HCT116 (cell line): ENCODE data around the gene DNM1L. TPM values are rescaled to one million over a fixed set of nuclear protein-coding genes. Genes with fewer than 3 reads are reported as not detected.

ENCODE experiments used
- ATAC-seq: fragments of 200-7000 bp; cut with Tn5 transposase; 2 replicates; pipeline ENCODE4 v1.9.1; 2020; ENCODE audit warnings: mild to moderate bottlenecking, moderate library complexity
- BruUV-seq: library from RNA; stranded (reverse); fragments of 400-500 nt; replicated peaks from 2 replicates; lab custom pipeline; 2021; lab: Mats Ljungman, UMichigan
- CTCF ChIA-PET: fragments of 300-600 bp; sonication (Branson Sonifier 250); formaldehyde crosslinking; loops from one replicate; lab custom pipeline; 2021; ENCODE audit warnings: antibody characterized with exemption; lab: Charles Lee
- POLR2A ChIA-PET: fragments of 300-600, 350-600 bp; sonication (Branson Sonifier 250); formaldehyde crosslinking; loops from one replicate; lab custom pipeline; 2021; ENCODE audit warnings: antibody characterized with exemption; lab: Charles Lee
- RAD21 ChIA-PET, 2 experiments: fragments of 300-600 bp; sonication (Branson Sonifier 250); formaldehyde crosslinking; loops; one replicate each; lab custom pipeline; 2023; ENCODE audit warnings: low total read pairs in 2 of 2; ENCODE audit not compliant: uncharacterized antibody in 2 of 2, unreplicated experiment in 2 of 2, low non-redundant PET in 1 of 2; lab: Charles Lee
- DNase-seq: peaks from one replicate; pipeline ENCODE4 v3.0.0-alpha.2; 2010; ENCODE audit warnings: low read depth, low spot score
- H2AFZ ChIP-seq: fragments of 200-600 bp; shearing (Covaris generic), sonication (generic); 2 replicates; pipeline ENCODE4 v1.6.1; 2017; ENCODE audit warnings: low read depth, mixed run types, mixed read lengths, antibody characterized with exemption, low read length; ENCODE audit not compliant: poor library complexity, severe bottlenecking
- H3K27ac ChIP-seq: 2 replicates; pipeline ENCODE4 v1.5.1; 2012; ENCODE audit warnings: low read depth, low read length
- H3K27me3 ChIP-seq: fragments of 200-600 bp; sonication (generic); 2 replicates; pipeline ENCODE4 v1.6.1; 2016; ENCODE audit warnings: mixed run types, low read length, mixed read lengths; ENCODE audit not compliant: insufficient read depth
- H3K36me3 ChIP-seq, 2 experiments: fragments of 200-500 bp in 1 of 2; fragments of 200-600 bp in 1 of 2; sonication (Bioruptor generic) in 1 of 2; sonication (generic) in 1 of 2; 2 replicates each; pipeline versions ENCODE4 v1.5.1 to v1.6.1; 2014 to 2016; ENCODE audit warnings: low read length in 2 of 2, inconsistent platforms in 1 of 2, mixed read lengths in 1 of 2, mixed run types in 1 of 2; ENCODE audit not compliant: insufficient read depth in 2 of 2, control insufficient read depth in 1 of 2
- H3K4me1 ChIP-seq, 2 experiments: fragments of 200-600 bp in 1 of 2; sonication (generic) in 1 of 2; 2 replicates each; pipeline versions ENCODE4 v1.5.1 to v1.6.1; 2012 to 2017; ENCODE audit warnings: low read length in 2 of 2, inconsistent platforms in 1 of 2, mild to moderate bottlenecking in 1 of 2, mixed read lengths in 1 of 2, mixed run types in 1 of 2, moderate library complexity in 1 of 2; ENCODE audit not compliant: insufficient read depth in 2 of 2, control insufficient read depth in 1 of 2
- H3K4me2 ChIP-seq: fragments of 200-600 bp; sonication (generic); 2 replicates; pipeline ENCODE4 v1.6.1; 2017; ENCODE audit warnings: mixed run types, low read length, mixed read lengths
- H3K4me3 ChIP-seq, 2 experiments: fragments of 200-600 bp in 1 of 2; sonication (generic) in 1 of 2; replicated peaks in 1 of 2; 2 replicates each; pipeline ENCODE4 v1.5.1; 2011 to 2016; ENCODE audit warnings: low read length in 2 of 2, control low read depth in 1 of 2, low read depth in 1 of 2, mild to moderate bottlenecking in 1 of 2, mixed read lengths in 1 of 2, mixed run types in 1 of 2
- H3K79me2 ChIP-seq: fragments of 200-600 bp; sonication (generic); 2 replicates; pipeline ENCODE4 v1.6.1; 2017; ENCODE audit warnings: mild to moderate bottlenecking, mixed run types, low read length, moderate library complexity, mixed read lengths; ENCODE audit not compliant: insufficient read depth
- H3K9ac ChIP-seq: fragments of 200-600 bp; sonication (generic); 2 replicates; pipeline ENCODE4 v1.6.1; 2016; ENCODE audit warnings: low read length, mixed read lengths
- H3K9me2 ChIP-seq: fragments of 200-600 bp; sonication (generic), shearing (Covaris generic); 2 replicates; pipeline ENCODE4 v1.6.1; 2017; ENCODE audit warnings: mixed run types, mild to moderate bottlenecking, moderate library complexity; ENCODE audit not compliant: insufficient read depth
- H3K9me3 ChIP-seq, 2 experiments: fragments of 200-500 bp in 1 of 2; fragments of 200-600 bp in 1 of 2; sonication (Bioruptor generic) in 1 of 2; sonication (generic) in 1 of 2; 2 replicates each; pipeline ENCODE4 v1.6.1; 2014 to 2017; ENCODE audit warnings: low read length in 2 of 2, mixed read lengths in 2 of 2, inconsistent platforms in 1 of 2, low read depth in 1 of 2, mild to moderate bottlenecking in 1 of 2, mixed run types in 1 of 2, moderate library complexity in 1 of 2; ENCODE audit not compliant: control insufficient read depth in 1 of 2, insufficient read depth in 1 of 2
- H4K20me1 ChIP-seq: fragments of 200-600 bp; sonication (generic), shearing (Covaris generic); 2 replicates; pipeline ENCODE4 v1.6.1; 2017; ENCODE audit warnings: mixed run types, mild to moderate bottlenecking, moderate library complexity; ENCODE audit not compliant: insufficient read depth
- ELF1 ChIP-seq: IDR thresholded peaks from 2 replicates; pipeline ENCODE4 v1.6.1; 2012; ENCODE audit warnings: low read depth, borderline replicate concordance
- EZH2 ChIP-seq: fragments of 200-600 bp; sonication (generic); IDR thresholded peaks from 2 replicates; pipeline ENCODE4 v1.6.1; 2017; ENCODE audit warnings: antibody characterized with exemption, mixed run types
- JUND ChIP-seq: IDR thresholded peaks from 2 replicates; pipeline ENCODE4 v1.6.1; 2012
- POLR2AphosphoS5 ChIP-seq: IDR thresholded peaks from 2 replicates; pipeline ENCODE4 v1.6.1; 2011; ENCODE audit warnings: mild to moderate bottlenecking, low read depth, low read length, moderate library complexity
- RAD21 ChIP-seq: IDR thresholded peaks from 2 replicates; pipeline ENCODE4 v1.6.1; 2012; ENCODE audit warnings: low read depth, mild to moderate bottlenecking
- REST ChIP-seq: IDR thresholded peaks from 2 replicates; pipeline ENCODE4 v1.6.1; 2012; ENCODE audit warnings: low read depth
- SIN3A ChIP-seq: IDR thresholded peaks from 2 replicates; pipeline ENCODE4 v1.6.1; 2012; ENCODE audit warnings: low read depth
- TCF7L2 ChIP-seq: IDR thresholded peaks from 2 replicates; pipeline ENCODE4 v1.7.0; 2011; ENCODE audit warnings: borderline replicate concordance, inconsistent platforms; ENCODE audit not compliant: insufficient read depth, insufficient read length; ENCODE audit errors: extremely low read depth
- YY1 ChIP-seq: IDR thresholded peaks from 2 replicates; pipeline ENCODE4 v1.6.1; 2011; ENCODE audit warnings: low read length, low read depth, moderate library complexity, mild to moderate bottlenecking; ENCODE audit not compliant: insufficient replicate concordance; ENCODE audit errors: extremely low read depth
- ZBTB33 ChIP-seq: IDR thresholded peaks from 2 replicates; pipeline ENCODE4 v1.6.1; 2011; ENCODE audit warnings: mild to moderate bottlenecking, low read length, moderate library complexity; ENCODE audit not compliant: insufficient replicate concordance; ENCODE audit errors: extremely low read depth
- ZFX ChIP-seq: fragments of 450-650 bp; IDR thresholded peaks from 2 replicates; pipeline ENCODE4 v1.6.1; 2017
- ZNF274 ChIP-seq: fragments of 200-500 bp; sonication (Bioruptor generic); IDR thresholded peaks from 2 replicates; pipeline ENCODE4 v1.6.1; 2014; ENCODE audit warnings: mild to moderate bottlenecking, low read depth, low read length, inconsistent platforms
- intact Hi-C: fragments of 100-400 bp; cut with micrococcal nuclease; formaldehyde crosslinking; loops from 2 replicates; pipeline ENCODE4 v1.10.0; 2022
- total RNA-seq: library from RNA; stranded (reverse); gene quantifications from one replicate; pipeline ENCODE4 v1.2.1, GENCODE V29; 2021; ENCODE audit not compliant: unreplicated experiment

Gene DNM1L
- total RNA-seq, 1 experiment from 2014 or later: 69.7 TPM

GRCh38 chr12:32734952-32735351, 55.9 kb downstream of the DNM1L start:
- Histone ChIP-seq H3K36me3 (peaks cover 33 to 46% of the 10 kb centered on the region in 2 experiments; a peak in 3 of 4 replicates), H3K79me2 (peaks cover 14% of the 10 kb centered on the region), H4K20me1 (no peaks in the 10 kb centered on the region), H3K4me3 (no peak overlapping the region), H3K9me3 (no peaks in the 10 kb centered on the region), H3K9ac (no peak overlapping the region), H3K27me3 (no peaks in the 10 kb centered on the region), H3K9me2 (no peaks in the 10 kb centered on the region), H3K4me1 (no peaks in the 10 kb centered on the region), H3K27ac (no peak overlapping the region), H3K4me2 (no peak overlapping the region), H2AFZ (no peak overlapping the region)
- TF ChIP-seq POLR2AphosphoS5 (no peak), EZH2 (no peak), REST (no peak)
- ChIA-PET POLR2A (no interaction called here), RAD21 (no interaction called here), CTCF (interaction anchor here (0.5 kb wide), 1 partner anchor 11 kb away, joined by 3 read pairs; no protein-coding TSS in a partner anchor)
- intact Hi-C loops: loop anchor here (10.0 kb wide), 1 partner anchor 280 kb away; no protein-coding TSS in a partner anchor
- no TSS peak for BruUV-seq
- no peak for DNase-seq
- ATAC-seq: no peak

GRCh38 chr12:32736445-32736844, 57.3 kb downstream of the DNM1L start:
- H3K4me3 ChIP-seq: no peak overlapping the region
- H3K4me1 ChIP-seq: no peaks in the 10 kb centered on the region
- H3K36me3 ChIP-seq: peaks cover 34 to 52% of the 10 kb centered on the region in 2 experiments; a peak in 3 of 4 replicates
- H3K79me2 ChIP-seq: peaks cover 14% of the 10 kb centered on the region
- intact Hi-C loops: loop anchor here (10.0 kb wide), 1 partner anchor 282 kb away; no protein-coding TSS in a partner anchor
- H3K4me2 ChIP-seq: no peak overlapping the region
- H2AFZ ChIP-seq: no peak overlapping the region
- no TSS peak for BruUV-seq
- H3K9me3 ChIP-seq: no peaks in the 10 kb centered on the region
- DNase-seq (no peak), ATAC-seq (no peak)
- H4K20me1 ChIP-seq: no peaks in the 10 kb centered on the region
- ChIA-PET RAD21 (no interaction called here), CTCF (interaction anchor here (1.3 kb wide), 1 partner anchor 18 kb away, joined by 4 read pairs; no protein-coding TSS in a partner anchor), POLR2A (no interaction called here)
- H3K9ac ChIP-seq: no peak overlapping the region
- no peaks in the 10 kb centered on the region for H3K27me3 ChIP-seq
- H3K27ac ChIP-seq: no peak overlapping the region
- no peak for TF ChIP-seq ZNF274
- no peak for TF ChIP-seq EZH2
- TF ChIP-seq POLR2AphosphoS5: no peak
- no peak for TF ChIP-seq ZBTB33
- TF ChIP-seq JUND: no peak
- TF ChIP-seq YY1: no peak
- TF ChIP-seq ZFX: no peak
- TF ChIP-seq SIN3A: no peak
- TF ChIP-seq ELF1: no peak
- no peak for TF ChIP-seq RAD21
- no peak for TF ChIP-seq TCF7L2
- no peaks in the 10 kb centered on the region for H3K9me2 ChIP-seq
